Mesangial cell (primary cell): ENCODE data around the gene BCAP31. TPM values are rescaled to one million over a fixed set of nuclear protein-coding genes. Genes with fewer than 3 reads are reported as not detected.

Source experiments
- total RNA-seq: library from RNA; depleted of rRNA; stranded (reverse); fragments of >200 nt; gene quantifications from 2 replicates; pipeline ENCODE4 v1.2.3, GENCODE V29; 2015

The BCAP31 gene
- 78.3 and 104 TPM in 2 replicates for total RNA-seq

GRCh38 chrX:153724252-153725038, at the start of gene BCAP31, which contains the start of gene ABCD1:
BCAP31 (minus strand) TSS chrX:153724387; CDS start chrX:153723244, 1,143 bp downstream.
ABCD1 (plus strand) TSS chrX:153724856; CDS start chrX:153725267, 411 bp downstream.

DNA sequence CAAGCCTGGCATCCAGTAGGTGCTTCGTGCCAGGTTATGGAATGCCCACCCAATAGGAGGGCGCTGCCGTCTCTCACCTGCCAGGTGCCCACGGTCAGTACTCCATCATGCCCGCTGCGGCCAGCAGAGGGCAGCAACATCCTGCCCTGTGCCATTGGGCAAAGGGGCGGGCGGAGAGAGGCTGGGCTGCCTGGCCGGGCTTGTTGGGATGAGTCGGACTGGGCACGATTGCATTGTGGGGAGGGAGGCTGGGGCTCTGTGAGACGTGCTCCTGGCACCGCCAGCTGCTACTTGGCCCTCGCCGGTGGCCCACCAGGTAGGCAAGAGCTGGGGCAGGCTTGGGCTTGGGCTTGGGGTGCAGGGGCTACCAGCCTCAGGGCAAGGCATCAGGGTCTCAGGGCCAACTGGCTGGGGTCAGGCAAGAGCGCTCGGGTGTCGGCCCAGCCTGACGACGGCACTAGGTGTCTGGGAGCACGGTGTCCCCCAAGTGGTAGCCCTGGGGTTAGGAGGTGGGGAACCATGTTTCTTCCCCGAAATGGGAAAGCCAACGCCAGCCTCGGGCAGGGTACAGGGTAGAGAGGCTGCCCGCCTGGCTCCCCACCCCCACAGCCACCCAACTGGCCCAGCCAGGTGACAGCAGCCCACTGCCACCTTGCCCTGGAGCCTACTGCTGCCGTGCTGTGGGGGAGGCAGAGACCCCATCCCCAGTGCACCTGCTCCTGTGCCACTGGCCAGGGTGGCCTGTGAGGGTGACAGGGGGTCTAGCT, 40.0 kb upstream of the BCAP31 start, which contains the start of gene PLXNB3:
TSS of gene PLXNB3 (plus strand) at position 261 of the 767 bp plus-strand sequence. CDS start 1,287 bp downstream, outside the sequence.

DNA sequence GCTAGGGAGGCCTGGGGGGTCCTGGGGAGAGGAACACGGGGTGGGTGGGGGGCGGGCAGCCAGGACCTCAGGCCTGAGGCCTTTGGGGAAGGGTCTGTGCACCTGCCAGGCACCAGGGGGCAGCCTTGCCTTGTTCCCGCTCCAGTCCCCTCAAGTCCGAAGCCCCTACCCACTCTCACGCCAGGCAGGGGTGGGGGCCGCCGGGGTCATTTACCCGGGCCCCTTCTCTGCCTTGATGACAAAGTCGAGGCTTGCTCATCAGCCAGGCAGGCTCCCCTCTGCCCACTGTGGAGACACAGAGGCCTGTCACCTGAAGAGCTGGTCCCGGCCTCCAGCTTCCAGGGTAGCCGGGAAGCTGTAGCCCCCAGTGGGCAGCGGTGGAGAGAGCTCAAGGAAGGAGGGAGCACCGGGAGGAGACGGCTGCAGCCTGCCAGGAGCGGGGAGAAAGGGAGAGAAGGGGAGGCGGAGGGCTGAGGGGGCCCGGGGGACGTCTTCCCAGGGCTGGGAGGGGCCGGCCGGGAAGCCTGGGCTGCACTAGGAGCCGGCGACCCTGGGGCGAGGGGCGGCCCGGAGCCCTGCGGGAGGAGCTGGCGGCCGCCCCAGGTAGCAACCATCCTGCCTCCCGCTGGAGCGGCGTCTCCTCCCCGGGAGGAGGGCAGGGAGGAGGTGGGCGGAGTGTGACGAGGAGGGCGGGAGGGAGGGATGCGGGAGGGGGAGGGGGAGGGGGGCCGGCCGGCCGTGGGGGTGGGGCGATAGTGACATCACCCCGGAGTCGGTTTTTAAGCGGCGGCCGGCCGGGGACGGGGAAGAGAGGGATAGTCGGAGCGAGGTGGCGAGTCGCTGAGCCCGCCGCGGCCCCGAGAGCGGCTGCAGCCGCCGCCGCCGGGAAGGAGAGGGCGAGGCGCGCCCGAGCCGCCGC, 36.8 kb downstream of the BCAP31 start, which contains the start of gene SLC6A8:
TSS of gene SLC6A8 (plus strand) at position 806 of the 919 bp plus-strand sequence. CDS start 649 bp downstream, outside the sequence.

GRCh38 chrX:153673428-153674218, 50.6 kb downstream of the BCAP31 start, which contains the start of gene PNCK:
PNCK (minus strand) TSS chrX:153673813; CDS start chrX:153673076, 737 bp downstream.

Other genes with a start within 250 kb of the BCAP31 start
- 17.4 and 86.5 TPM in 2 replicates for gene BGN, start 229.4 kb downstream of the BCAP31 start, total RNA-seq
- under 0.01 TPM in 1 of 2 replicates, not detected in the other for gene ATP2B3, start 206.7 kb downstream of the BCAP31 start, total RNA-seq
- 33.3 and 50.8 TPM in 2 replicates for gene CCNQ, start 125.2 kb downstream of the BCAP31 start, total RNA-seq
- 0.13 and 1.3 TPM in 2 replicates for gene DUSP9, start 77.2 kb downstream of the BCAP31 start, total RNA-seq
- 1.1 TPM in 1 of 2 replicates, not detected in the other for gene PNCK, start 50.6 kb downstream of the BCAP31 start, total RNA-seq
- gene SLC6A8, start 36.5 kb downstream of the BCAP31 start, total RNA-seq, result 18.7 and 53.7 TPM in 2 replicates
- 9.8 and 22.2 TPM in 2 replicates for gene ABCD1, start 469 bp upstream of the BCAP31 start, total RNA-seq
- gene PLXNB3, start 39.9 kb upstream of the BCAP31 start, total RNA-seq, result 4.6 and 8.4 TPM in 2 replicates
- 1.9 TPM in 1 of 2 replicates, not detected in the other for gene SRPK3, start 56.7 kb upstream of the BCAP31 start, total RNA-seq
- 91.7 and 93.4 TPM in 2 replicates for gene IDH3G, start 70.0 kb upstream of the BCAP31 start, total RNA-seq
- 224 and 257 TPM in 2 replicates for gene SSR4, start 70.3 kb upstream of the BCAP31 start, total RNA-seq
- gene PDZD4, start 106.2 kb upstream of the BCAP31 start, total RNA-seq, result under 0.01 and 0.13 TPM in 2 replicates
- 15.6 and 37.3 TPM in 2 replicates for gene L1CAM, start 161.8 kb upstream of the BCAP31 start, total RNA-seq
- not detected in 2 replicates for gene AVPR2, start 180.3 kb upstream of the BCAP31 start, total RNA-seq
- 5.7 and 16.7 TPM in 2 replicates for gene ARHGAP4, start 201.9 kb upstream of the BCAP31 start, total RNA-seq
- gene NAA10, start 210.7 kb upstream of the BCAP31 start, total RNA-seq, result 126 and 216 TPM in 2 replicates
- gene RENBP, start 220.3 kb upstream of the BCAP31 start, total RNA-seq, result 0.98 and 11.3 TPM in 2 replicates
- gene HCFC1, start 247.4 kb upstream of the BCAP31 start, total RNA-seq, result 58.3 and 86.0 TPM in 2 replicates
- gene TMEM187, start 248.4 kb upstream of the BCAP31 start, total RNA-seq, result 9.0 and 10.6 TPM in 2 replicates